ENCODE results near the gene OSTF1. TPM values are rescaled to one million over a fixed set of nuclear protein-coding genes. Genes with fewer than 3 reads are reported as not detected.

The OSTF1 gene
- 18.9 TPM for total RNA-seq
- long read RNA-seq, transcript OSTF1-201 (10 exons, 1,319 nt) = major isoform, 18 of 20 reads
- long read RNA-seq, partial matches to known transcripts = 0 of 20 reads
- long read RNA-seq, other reads (novel, unspliced or antisense) = 2 of 20 reads

GRCh38 chr9:75087824-75088645, at the start of gene OSTF1, which contains the start of gene NMRK1:
TSS of gene OSTF1 (plus strand) at chr9:75088514. CDS start at chr9:75088693, 179 bp downstream.
TSS of gene NMRK1 (minus strand) at chr9:75088155. CDS start at chr9:75083115, 5,040 bp downstream.
- peaks cover 87% of the 10 kb centered on the region for H3K4me1 ChIP-seq
- peak; percentile 97 for DNase-seq
- no peaks in the 10 kb centered on the region for H3K9me3 ChIP-seq (replicated peaks)
- H3K27ac ChIP-seq (replicated peaks) = peak within 1 kb of the TSS; percentile 97
- H3K36me3 ChIP-seq = no peaks in the 10 kb centered on the region
- TF ChIP-seq CTCF (IDR thresholded peaks at IDR 0.05; ENCODE audit: borderline replicate concordance) = peak; percentile 14
- intact Hi-C loops (cut with micrococcal nuclease) = no loop called here
- H3K4me3 ChIP-seq = peak within 1 kb of the TSS; percentile 92
- no peaks in the 10 kb centered on the region for H3K27me3 ChIP-seq (ENCODE audit: low read depth)

- Histone ChIP-seq H3K36me3 (no peaks in the 10 kb centered on the region), H3K27me3 (ENCODE audit: low read depth) (no peaks in the 10 kb centered on the region), H3K27ac (replicated peaks) (no peak overlapping the region), H3K9me3 (replicated peaks) (no peaks in the 10 kb centered on the region), H3K4me1 (no peaks in the 10 kb centered on the region), H3K4me3 (no peak overlapping the region)
- TF ChIP-seq CTCF (IDR thresholded peaks at IDR 0.05; ENCODE audit: borderline replicate concordance) = no peak
- DNase-seq = no peak
- intact Hi-C loops (cut with micrococcal nuclease) = no loop called here
Observed at GRCh38 chr9:75039009-75039408, 49.3 kb upstream of the OSTF1 start.

GRCh38 chr9:75039801-75040200, 48.5 kb upstream of the OSTF1 start:
- Histone ChIP-seq H3K27ac (replicated peaks) (no peak overlapping the region), H3K4me3 (no peak overlapping the region), H3K4me1 (no peaks in the 10 kb centered on the region), H3K27me3 (ENCODE audit: low read depth) (peaks cover under 1% of the 10 kb centered on the region), H3K36me3 (no peaks in the 10 kb centered on the region), H3K9me3 (replicated peaks) (no peaks in the 10 kb centered on the region)
- TF ChIP-seq CTCF (IDR thresholded peaks at IDR 0.05; ENCODE audit: borderline replicate concordance) = no peak
- intact Hi-C loops (cut with micrococcal nuclease) = no loop called here
- no peak for DNase-seq

- Histone ChIP-seq H3K36me3 (no peaks in the 10 kb centered on the region), H3K27me3 (ENCODE audit: low read depth) (peaks cover 11% of the 10 kb centered on the region), H3K4me3 (no peak overlapping the region), H3K4me1 (no peaks in the 10 kb centered on the region), H3K9me3 (replicated peaks) (no peaks in the 10 kb centered on the region), H3K27ac (replicated peaks) (no peak overlapping the region)
- no peak for DNase-seq
- TF ChIP-seq CTCF (IDR thresholded peaks at IDR 0.05; ENCODE audit: borderline replicate concordance) = no peak
- intact Hi-C loops (cut with micrococcal nuclease) = no loop called here
Observed at GRCh38 chr9:75041041-75041440, 47.3 kb upstream of the OSTF1 start.

GRCh38 chr9:75046725-75047345, 41.5 kb upstream of the OSTF1 start:
- no peaks in the 10 kb centered on the region for H3K9me3 ChIP-seq (replicated peaks)
- no peaks in the 10 kb centered on the region for H3K36me3 ChIP-seq
- H3K4me3 ChIP-seq = no peak overlapping the region
- no peak overlapping the region for H3K27ac ChIP-seq (replicated peaks)
- intact Hi-C loops (cut with micrococcal nuclease) = no loop called here
- no peak for DNase-seq
- no peaks in the 10 kb centered on the region for H3K4me1 ChIP-seq
- TF ChIP-seq CTCF (IDR thresholded peaks at IDR 0.05; ENCODE audit: borderline replicate concordance) = no peak
- H3K27me3 ChIP-seq (ENCODE audit: low read depth) = peaks cover 19% of the 10 kb centered on the region

All from left ventricle myocardium inferior (tissue), 1 donor.